GM23248 (cell line): Measurements from ENCODE around the gene GPR61. TPM values are rescaled to one million over a fixed set of nuclear protein-coding genes. Genes with fewer than 3 reads are reported as not detected.

ENCODE experiments used
- DNase-seq: peaks from one replicate; pipeline ENCODE4 v3.0.0-alpha.2; 2015
- H2AFZ ChIP-seq: fragments of 200-600 bp; sonication (generic); 2 replicates; pipeline ENCODE4 v1.6.1; 2016; ENCODE audit warnings: antibody characterized with exemption
- H3F3A ChIP-seq: fragments of 200-600 bp; sonication (generic); 2 replicates; pipeline ENCODE4 v1.6.1; 2016; ENCODE audit warnings: mild to moderate bottlenecking, antibody characterized with exemption, mixed run types; ENCODE audit not compliant: insufficient read depth
- H3K27ac ChIP-seq: fragments of 200-600 bp; sonication (generic); 2 replicates; pipeline ENCODE4 v1.5.1; 2016; ENCODE audit warnings: mild to moderate bottlenecking
- H3K27me3 ChIP-seq: fragments of 200-600 bp; sonication (generic); replicated peaks from 2 replicates; pipeline ENCODE4 v1.6.1; 2016; ENCODE audit warnings: mild to moderate bottlenecking; ENCODE audit not compliant: insufficient read depth
- H3K36me3 ChIP-seq: fragments of 200-600 bp; sonication (generic); 2 replicates; pipeline ENCODE4 v1.6.1; 2016; ENCODE audit warnings: low read depth, mild to moderate bottlenecking
- H3K4me1 ChIP-seq: fragments of 200-600 bp; sonication (generic); 2 replicates; pipeline ENCODE4 v1.6.1; 2016; ENCODE audit warnings: mild to moderate bottlenecking; ENCODE audit not compliant: insufficient read depth
- H3K4me2 ChIP-seq: fragments of 200-600 bp; sonication (generic); one replicate; pipeline ENCODE4 v1.6.1; 2016; ENCODE audit warnings: mild to moderate bottlenecking; ENCODE audit not compliant: unreplicated experiment
- H3K4me3 ChIP-seq: fragments of 200-600 bp; sonication (generic); 2 replicates; pipeline ENCODE4 v1.5.1; 2016; ENCODE audit warnings: mild to moderate bottlenecking
- H3K79me2 ChIP-seq: fragments of 200-600 bp; sonication (generic); 2 replicates; pipeline ENCODE4 v1.6.1; 2016; ENCODE audit warnings: mild to moderate bottlenecking; ENCODE audit not compliant: insufficient read depth
- H3K9ac ChIP-seq: fragments of 200-600 bp; sonication (generic); 2 replicates; pipeline ENCODE4 v1.6.1; 2016; ENCODE audit warnings: mild to moderate bottlenecking
- H3K9me2 ChIP-seq: fragments of 200-600 bp; sonication (generic); 2 replicates; pipeline ENCODE4 v1.6.1; 2016; ENCODE audit warnings: mixed run types, mild to moderate bottlenecking, moderate library complexity; ENCODE audit not compliant: insufficient read depth
- H3K9me3 ChIP-seq: fragments of 200-600 bp; sonication (generic); one replicate; pipeline ENCODE4 v1.6.1; 2017; ENCODE audit warnings: low read depth
- H4K20me1 ChIP-seq: fragments of 200-600 bp; sonication (generic); 2 replicates; pipeline ENCODE4 v1.6.0; 2016; ENCODE audit not compliant: insufficient read depth
- EZH2 ChIP-seq: fragments of 200-600 bp; sonication (generic); IDR thresholded peaks from 2 replicates; pipeline ENCODE4 v1.6.1; 2018; ENCODE audit warnings: antibody characterized with exemption, mild to moderate bottlenecking; ENCODE audit not compliant: insufficient read depth, poor library complexity, severe bottlenecking
- EZH2phosphoT487 ChIP-seq: fragments of 200-600 bp; sonication (generic); IDR thresholded peaks from 2 replicates; pipeline ENCODE4 v1.6.1; 2018; ENCODE audit warnings: antibody characterized with exemption, moderate library complexity, mild to moderate bottlenecking, low read depth; ENCODE audit not compliant: insufficient read depth
- WGBS, 2 experiments: methylation state at CpG; one replicate each; pipeline ENCODE4 v1.1.6; 2015 to 2017; ENCODE audit warnings: low lambda C conversion rate in 2 of 2, low coverage in 1 of 2; ENCODE audit errors: missing lambda C conversion rate in 2 of 2; 5-methylcytosine and 5-hydroxymethylcytosine counted together
- in situ Hi-C: fragments of 300-500 bp; cut with MboI; formaldehyde crosslinking; loops from 2 replicates; pipeline ENCODE4 v1.15.0; 2020
- polyA plus RNA-seq: library from polyadenylated mRNA; unstranded; fragments of >200 nt; fragmentation: Nextera tagmentation; extraction: Ambion mirVana; gene quantifications from 2 replicates; pipeline ENCODE4 v1.2.1, GENCODE V29; 2016
- small RNA-seq: library from RNA; depleted of rRNA; stranded (forward); fragments of <200 nt; gene quantifications from one replicate; pipeline ENCODE3, GENCODE V24; 2014; ENCODE audit warnings: low read depth, low replicate concordance
- total RNA-seq: library from RNA; depleted of rRNA; stranded (reverse); fragments of >200 nt; shearing (Covaris generic); gene quantifications from 2 replicates; pipeline ENCODE4 v1.2.3, GENCODE V29; 2014; rRNA removed

Gene GPR61
- total and polyA plus RNA-seq, 2 experiments from 2014 or later = not detected

GRCh38 chr1:109592916-109593315, 53.2 kb downstream of the GPR61 start:
- Histone ChIP-seq H2AFZ (no peak overlapping the region), H3K9ac (no peak overlapping the region), H3K4me2 (no peak overlapping the region), H3K4me1 (peaks cover 21% of the 10 kb centered on the region), H3K27ac (no peak overlapping the region), H3K36me3 (peaks cover 68% of the 10 kb centered on the region), H3K9me2 (no peaks in the 10 kb centered on the region), H3F3A (peaks cover 39% of the 10 kb centered on the region), H3K79me2 (peaks cover 61% of the 10 kb centered on the region), H3K27me3 (no peaks in the 10 kb centered on the region), H4K20me1 (no peaks in the 10 kb centered on the region), H3K4me3 (no peak overlapping the region), H3K9me3 (no peaks in the 10 kb centered on the region)
- TF ChIP-seq EZH2phosphoT487 = no peak
- TF ChIP-seq EZH2 = no peak
- no peak for DNase-seq
- in situ Hi-C loops = no loop called here

- Histone ChIP-seq H3K79me2 (peaks cover 69% of the 10 kb centered on the region), H4K20me1 (no peaks in the 10 kb centered on the region), H3F3A (peaks cover 39% of the 10 kb centered on the region), H3K36me3 (peaks cover 54% of the 10 kb centered on the region), H3K27ac (peak overlapping the region; percentile 54), H3K9me2 (no peaks in the 10 kb centered on the region), H3K27me3 (no peaks in the 10 kb centered on the region), H2AFZ (no peak overlapping the region), H3K4me3 (peak overlapping the region; percentile 27; the same call in 1 of the 2 replicates), H3K4me1 (peaks cover 21% of the 10 kb centered on the region), H3K9me3 (no peaks in the 10 kb centered on the region), H3K9ac (peak overlapping the region; percentile 23), H3K4me2 (peak overlapping the region; percentile 73)
- peak; percentile 58 for DNase-seq
- in situ Hi-C loops = no loop called here
- TF ChIP-seq EZH2 (no peak), EZH2phosphoT487 (no peak)
- WGBS, 2 experiments = 41 to 44% methylated on average over 2 of the region's 2 CpGs
These were observed 55.9 kb downstream of the GPR61 start for GRCh38 chr1:109595531-109595930.

Small RNAs within 50 kb of the gene (small RNA-seq; reads per million reads assigned to genes)
- gene RNU6V = not detected

Other genes with a start within 250 kb of the GPR61 start
- gene MYBPHL, start 232.9 kb upstream of the GPR61 start, total RNA-seq = not detected in 2 replicates
- not detected in 2 replicates for gene MYBPHL, start 232.9 kb upstream of the GPR61 start, polyA plus RNA-seq
- 8.4 and 11.8 TPM in 2 replicates for gene SORT1, start 142.0 kb upstream of the GPR61 start, total RNA-seq
- 6.7 and 7.1 TPM in 2 replicates for gene SORT1, start 142.0 kb upstream of the GPR61 start, polyA plus RNA-seq
- 38.8 and 53.7 TPM in 2 replicates for gene PSMA5, start 113.4 kb upstream of the GPR61 start, total RNA-seq
- gene PSMA5, start 113.4 kb upstream of the GPR61 start, polyA plus RNA-seq = 89.7 and 94.5 TPM in 2 replicates
- 0.11 and 0.13 TPM in 2 replicates for gene SYPL2, start 73.3 kb upstream of the GPR61 start, total RNA-seq
- 0.38 and 0.60 TPM in 2 replicates for gene SYPL2, start 73.3 kb upstream of the GPR61 start, polyA plus RNA-seq
- gene ATXN7L2, start 56.0 kb upstream of the GPR61 start, total RNA-seq = 2.1 and 5.3 TPM in 2 replicates
- gene ATXN7L2, start 56.0 kb upstream of the GPR61 start, polyA plus RNA-seq = 3.0 and 3.3 TPM in 2 replicates
- 9.5 and 9.6 TPM in 2 replicates for gene CYB561D1, start 45.8 kb upstream of the GPR61 start, total RNA-seq
- gene CYB561D1, start 45.8 kb upstream of the GPR61 start, polyA plus RNA-seq = 5.5 and 5.9 TPM in 2 replicates
- 2.7 and 2.8 TPM in 2 replicates for gene AMIGO1, start 30.1 kb upstream of the GPR61 start, total RNA-seq
- 1.3 and 1.7 TPM in 2 replicates for gene AMIGO1, start 30.1 kb upstream of the GPR61 start, polyA plus RNA-seq
- gene GNAI3, start 8.7 kb downstream of the GPR61 start, total RNA-seq = 14.7 and 14.9 TPM in 2 replicates
- gene GNAI3, start 8.7 kb downstream of the GPR61 start, polyA plus RNA-seq = 14.6 and 14.9 TPM in 2 replicates
- not detected in 2 replicates for gene GNAT2, start 79.7 kb downstream of the GPR61 start, total RNA-seq
- gene GNAT2, start 79.7 kb downstream of the GPR61 start, polyA plus RNA-seq = 0.32 TPM in 1 of 2 replicates, not detected in the other
- 79.3 and 87.9 TPM in 2 replicates for gene AMPD2, start 80.0 kb downstream of the GPR61 start, total RNA-seq
- 61.1 and 61.3 TPM in 2 replicates for gene AMPD2, start 80.0 kb downstream of the GPR61 start, polyA plus RNA-seq
- 6.2 and 7.7 TPM in 2 replicates for gene GSTM4, start 116.2 kb downstream of the GPR61 start, total RNA-seq
- 12.4 and 15.2 TPM in 2 replicates for gene GSTM4, start 116.2 kb downstream of the GPR61 start, polyA plus RNA-seq
- 19.7 and 27.7 TPM in 2 replicates for gene GSTM2, start 128.2 kb downstream of the GPR61 start, total RNA-seq
- gene GSTM2, start 128.2 kb downstream of the GPR61 start, polyA plus RNA-seq = 40.1 and 41.2 TPM in 2 replicates
- gene GSTM1, start 147.9 kb downstream of the GPR61 start, total RNA-seq = not detected in 2 replicates
- not detected in 2 replicates for gene GSTM1, start 147.9 kb downstream of the GPR61 start, polyA plus RNA-seq
- 1.5 and 2.4 TPM in 2 replicates for gene GSTM5, start 172.4 kb downstream of the GPR61 start, total RNA-seq
- 2.5 and 3.8 TPM in 2 replicates for gene GSTM5, start 172.4 kb downstream of the GPR61 start, polyA plus RNA-seq
- 28.7 and 30.0 TPM in 2 replicates for gene GSTM3, start 201.2 kb downstream of the GPR61 start, total RNA-seq
- gene GSTM3, start 201.2 kb downstream of the GPR61 start, polyA plus RNA-seq = 75.2 and 81.0 TPM in 2 replicates
- not detected in 2 replicates for gene EPS8L3, start 224.1 kb downstream of the GPR61 start, total RNA-seq
- gene EPS8L3, start 224.1 kb downstream of the GPR61 start, polyA plus RNA-seq = not detected in 2 replicates